AG10803 (cell line): ENCODE measurements around the gene TRMT2A.

Experiments
- DNase-seq: peaks from one replicate; pipeline ENCODE4 v3.0.0; 2010; ENCODE audit warnings: low read depth
- H3K4me3 ChIP-seq: 2 replicates; pipeline ENCODE4 v1.5.1; 2011; ENCODE audit warnings: mild to moderate bottlenecking, low read length, control low read depth
- CTCF ChIP-seq: conservative IDR thresholded peaks from 2 replicates; pipeline ENCODE4 v1.5.1; 2011; ENCODE audit warnings: mild to moderate bottlenecking, low read length, control low read depth, inconsistent platforms

Gene TRMT2A

GRCh38 chr22:20096574-20097420 lies 20.2 kb downstream of the TRMT2A start:
- DNase-seq = no peak
- TF ChIP-seq CTCF = no peak
- no peak overlapping the region for H3K4me3 ChIP-seq

- DNase-seq = no peak
- no peak overlapping the region for H3K4me3 ChIP-seq
- no peak for TF ChIP-seq CTCF
Measured at GRCh38 chr22:20095521-20095920, 21.5 kb downstream of the TRMT2A start.

- H3K4me3 ChIP-seq = no peak overlapping the region
- no peak for DNase-seq
- TF ChIP-seq CTCF = no peak
Measured at GRCh38 chr22:20094197-20094807, 22.7 kb downstream of the TRMT2A start.

GRCh38 chr22:20093418-20094196 lies 23.4 kb downstream of the TRMT2A start:
- H3K4me3 ChIP-seq = no peak overlapping the region
- TF ChIP-seq CTCF = no peak
- no peak for DNase-seq

- no peak for TF ChIP-seq CTCF
- H3K4me3 ChIP-seq = no peak overlapping the region
- DNase-seq = no peak
Measured at GRCh38 chr22:20092477-20092854, 24.6 kb downstream of the TRMT2A start.

- DNase-seq = no peak
- TF ChIP-seq CTCF = no peak
- H3K4me3 ChIP-seq = no peak overlapping the region
Measured at GRCh38 chr22:20091690-20092476, 25.1 kb downstream of the TRMT2A start.
